BE2C (cell line): Measurements from ENCODE around the gene TAS2R43.

Experiments used
- DNase-seq: peaks from one replicate; pipeline ENCODE4 v3.0.0-alpha.2; 2020
- H3K27me3 ChIP-seq: fragments of 250-450 bp; sonication (Bioruptor Pico); 2 replicates; pipeline ENCODE4 v1.5.1; 2020; ENCODE audit warnings: mild to moderate bottlenecking
- H3K36me3 ChIP-seq: fragments of 250-450 bp; sonication (Bioruptor Pico); 2 replicates; pipeline ENCODE4 v1.5.1; 2020; ENCODE audit warnings: mild to moderate bottlenecking
- H3K4me1 ChIP-seq: fragments of 250-450 bp; sonication (Bioruptor Pico); 2 replicates; pipeline ENCODE4 v1.5.1; 2020
- H3K4me3 ChIP-seq: 2 replicates; pipeline ENCODE4 v1.5.1; 2011; ENCODE audit warnings: low read depth, low read length
- H3K9me3 ChIP-seq: fragments of 250-450 bp; sonication (Bioruptor Pico); 2 replicates; pipeline ENCODE4 v1.5.1; 2020
- TF ChIP-seq, protein P1 (sequence below): IDR thresholded peaks from 2 replicates; pipeline ENCODE4 v1.5.1; 2012; ENCODE audit warnings: mild to moderate bottlenecking, low read depth, low read length

Gene TAS2R43

DNA sequence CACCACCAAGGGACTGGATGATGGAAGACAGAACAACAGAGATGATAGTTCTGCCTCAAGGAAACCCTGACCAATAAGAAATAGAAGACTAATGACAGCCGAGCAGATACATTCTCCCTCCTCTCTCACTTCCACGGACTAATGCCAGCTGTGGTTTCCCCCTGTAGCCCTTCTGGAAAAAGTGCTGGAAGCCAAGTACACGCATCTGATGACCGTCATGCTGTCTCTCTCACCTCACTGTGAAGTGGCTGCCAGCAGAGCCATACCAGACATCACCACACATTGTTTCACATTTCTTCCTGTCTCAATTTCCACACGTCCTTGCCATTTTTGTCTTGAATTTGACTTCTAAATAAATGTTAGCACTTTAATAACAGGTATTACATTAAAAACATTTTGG is 2.9 kb downstream of the TAS2R43 start:
- H3K4me1 ChIP-seq = no peaks in the 10 kb centered on the region
- no peak for DNase-seq
- H3K4me3 ChIP-seq = no peak overlapping the region
- H3K9me3 ChIP-seq = no peaks in the 10 kb centered on the region
- no peaks in the 10 kb centered on the region for H3K36me3 ChIP-seq
- H3K27me3 ChIP-seq = no peaks in the 10 kb centered on the region
- TF ChIP-seq, protein P1, sequence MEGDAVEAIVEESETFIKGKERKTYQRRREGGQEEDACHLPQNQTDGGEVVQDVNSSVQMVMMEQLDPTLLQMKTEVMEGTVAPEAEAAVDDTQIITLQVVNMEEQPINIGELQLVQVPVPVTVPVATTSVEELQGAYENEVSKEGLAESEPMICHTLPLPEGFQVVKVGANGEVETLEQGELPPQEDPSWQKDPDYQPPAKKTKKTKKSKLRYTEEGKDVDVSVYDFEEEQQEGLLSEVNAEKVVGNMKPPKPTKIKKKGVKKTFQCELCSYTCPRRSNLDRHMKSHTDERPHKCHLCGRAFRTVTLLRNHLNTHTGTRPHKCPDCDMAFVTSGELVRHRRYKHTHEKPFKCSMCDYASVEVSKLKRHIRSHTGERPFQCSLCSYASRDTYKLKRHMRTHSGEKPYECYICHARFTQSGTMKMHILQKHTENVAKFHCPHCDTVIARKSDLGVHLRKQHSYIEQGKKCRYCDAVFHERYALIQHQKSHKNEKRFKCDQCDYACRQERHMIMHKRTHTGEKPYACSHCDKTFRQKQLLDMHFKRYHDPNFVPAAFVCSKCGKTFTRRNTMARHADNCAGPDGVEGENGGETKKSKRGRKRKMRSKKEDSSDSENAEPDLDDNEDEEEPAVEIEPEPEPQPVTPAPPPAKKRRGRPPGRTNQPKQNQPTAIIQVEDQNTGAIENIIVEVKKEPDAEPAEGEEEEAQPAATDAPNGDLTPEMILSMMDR = no peak

DNA sequence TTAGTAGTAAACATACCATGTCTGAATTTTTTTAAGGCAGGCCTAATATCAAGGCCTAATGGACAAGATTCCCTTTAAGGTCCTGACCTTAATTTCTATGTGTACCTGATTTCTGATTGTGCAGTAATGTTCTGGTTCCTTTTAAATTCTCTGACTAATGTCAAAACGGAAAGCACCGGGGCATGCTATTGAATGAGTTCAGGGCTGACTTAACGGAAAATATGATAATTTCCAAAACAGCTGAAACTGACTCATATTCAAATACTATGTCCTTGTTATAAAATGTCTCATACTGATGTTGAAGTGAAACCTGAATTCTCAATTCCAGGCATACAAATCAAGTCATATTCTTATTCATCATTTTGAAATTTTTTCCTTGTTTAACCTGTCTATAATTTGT is 6.7 kb downstream of the TAS2R43 start:
- no peaks in the 10 kb centered on the region for H3K4me1 ChIP-seq
- TF ChIP-seq, protein P1 = no peak
- DNase-seq = no peak

DNA sequence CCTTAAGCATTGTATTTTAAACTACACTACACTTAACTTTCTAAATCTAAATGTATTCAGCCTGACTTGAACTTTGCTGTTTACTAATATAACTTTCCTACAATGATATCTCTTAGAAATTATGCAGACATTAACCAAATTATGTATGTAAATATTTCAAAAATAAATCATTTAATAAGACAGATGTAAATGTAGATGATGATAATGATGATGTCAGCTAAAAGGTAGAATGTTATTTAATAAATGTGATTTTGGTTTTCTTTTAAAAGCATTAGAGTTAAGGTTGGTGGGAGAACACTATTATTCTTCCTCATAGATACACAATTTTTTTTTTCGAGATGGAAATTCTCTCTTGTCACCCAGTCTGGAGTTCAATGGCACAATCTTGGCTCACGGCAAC is 10.1 kb downstream of the TAS2R43 start:
- Histone ChIP-seq H3K27me3 (no peaks in the 10 kb centered on the region), H3K4me1 (no peaks in the 10 kb centered on the region), H3K4me3 (no peak overlapping the region), H3K36me3 (no peaks in the 10 kb centered on the region), H3K9me3 (no peaks in the 10 kb centered on the region)
- no peak for DNase-seq
- TF ChIP-seq, protein P1 = no peak

More for the DNA sequence above, 6.7 kb downstream of the TAS2R43 start:
- Histone ChIP-seq H3K4me3 (no peak overlapping the region), H3K36me3 (no peaks in the 10 kb centered on the region), H3K9me3 (no peaks in the 10 kb centered on the region), H3K27me3 (no peaks in the 10 kb centered on the region)

DNA sequence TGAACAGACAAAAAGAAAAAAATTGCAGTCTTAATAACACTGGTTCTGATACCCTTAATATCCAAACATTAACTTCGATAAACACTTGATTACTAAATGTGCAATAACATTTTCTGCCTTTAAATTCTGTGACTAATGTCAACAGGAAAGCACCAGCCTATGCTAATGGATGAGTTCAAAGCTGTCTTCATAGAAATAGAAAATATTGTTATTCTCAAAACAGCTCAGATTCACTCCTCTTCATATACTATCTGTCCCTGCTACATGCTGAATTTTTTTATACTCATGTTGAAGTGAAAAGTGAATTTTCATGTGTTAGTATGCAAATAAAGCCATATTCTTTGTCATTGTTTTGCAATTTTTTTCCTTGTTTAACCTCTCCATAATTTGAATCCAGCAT is 13.9 kb downstream of the TAS2R43 start:
- H3K9me3 ChIP-seq = no peaks in the 10 kb centered on the region
- TF ChIP-seq, protein P1 = no peak
- H3K36me3 ChIP-seq = no peaks in the 10 kb centered on the region
- H3K4me3 ChIP-seq = no peak overlapping the region
- H3K27me3 ChIP-seq = no peaks in the 10 kb centered on the region
- H3K4me1 ChIP-seq = no peaks in the 10 kb centered on the region
- no peak for DNase-seq

DNA sequence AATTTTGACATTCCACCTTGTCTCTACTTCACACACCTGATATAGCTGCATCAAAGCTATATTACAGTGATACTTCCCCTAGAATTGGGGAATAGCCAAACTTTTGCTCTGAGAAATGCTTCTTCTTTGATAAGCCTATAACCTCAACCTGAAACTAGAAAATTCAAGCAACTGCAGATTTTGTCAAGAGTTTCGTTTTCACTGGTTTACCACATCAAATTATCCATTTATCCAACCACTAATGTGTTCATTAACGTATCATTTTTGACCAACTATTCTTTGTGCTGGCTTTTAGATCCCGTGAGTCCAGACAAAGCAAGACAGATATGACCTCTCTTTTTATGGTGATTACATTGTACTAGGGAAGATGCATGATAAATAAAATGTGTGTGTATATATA is 16.5 kb downstream of the TAS2R43 start:
- no peaks in the 10 kb centered on the region for H3K27me3 ChIP-seq

DNA sequence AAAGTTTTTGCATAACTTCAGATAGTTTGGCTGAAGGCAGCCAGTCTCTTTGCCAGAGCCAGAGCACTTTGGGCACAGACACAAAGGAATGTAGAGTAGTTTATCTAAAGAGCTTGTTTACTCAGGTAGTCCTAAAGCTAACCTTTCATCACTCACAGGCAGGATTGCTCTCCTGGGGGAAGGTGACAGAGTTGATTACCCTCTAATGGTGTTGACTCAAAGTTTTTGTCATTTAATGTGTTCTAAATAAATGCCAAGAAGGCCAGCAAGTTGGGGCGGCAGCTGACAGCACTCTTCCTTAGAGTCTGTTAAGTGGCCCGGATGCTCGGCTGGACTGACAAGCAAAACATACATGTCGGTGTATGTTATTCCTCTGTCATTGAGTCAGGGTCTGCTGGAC is 20.7 kb downstream of the TAS2R43 start:
- Histone ChIP-seq H3K4me1 (no peaks in the 10 kb centered on the region), H3K9me3 (no peaks in the 10 kb centered on the region), H3K4me3 (no peak overlapping the region), H3K27me3 (no peaks in the 10 kb centered on the region), H3K36me3 (no peaks in the 10 kb centered on the region)
- DNase-seq = no peak
- TF ChIP-seq, protein P1 = no peak

More for the DNA sequence above, 16.5 kb downstream of the TAS2R43 start:
- no peaks in the 10 kb centered on the region for H3K36me3 ChIP-seq
- no peaks in the 10 kb centered on the region for H3K9me3 ChIP-seq
- H3K4me1 ChIP-seq = no peaks in the 10 kb centered on the region
- TF ChIP-seq, protein P1 = no peak
- DNase-seq = no peak
- no peak overlapping the region for H3K4me3 ChIP-seq
